ENCODE measurements around the gene P4HB.

Gene P4HB

DNA sequence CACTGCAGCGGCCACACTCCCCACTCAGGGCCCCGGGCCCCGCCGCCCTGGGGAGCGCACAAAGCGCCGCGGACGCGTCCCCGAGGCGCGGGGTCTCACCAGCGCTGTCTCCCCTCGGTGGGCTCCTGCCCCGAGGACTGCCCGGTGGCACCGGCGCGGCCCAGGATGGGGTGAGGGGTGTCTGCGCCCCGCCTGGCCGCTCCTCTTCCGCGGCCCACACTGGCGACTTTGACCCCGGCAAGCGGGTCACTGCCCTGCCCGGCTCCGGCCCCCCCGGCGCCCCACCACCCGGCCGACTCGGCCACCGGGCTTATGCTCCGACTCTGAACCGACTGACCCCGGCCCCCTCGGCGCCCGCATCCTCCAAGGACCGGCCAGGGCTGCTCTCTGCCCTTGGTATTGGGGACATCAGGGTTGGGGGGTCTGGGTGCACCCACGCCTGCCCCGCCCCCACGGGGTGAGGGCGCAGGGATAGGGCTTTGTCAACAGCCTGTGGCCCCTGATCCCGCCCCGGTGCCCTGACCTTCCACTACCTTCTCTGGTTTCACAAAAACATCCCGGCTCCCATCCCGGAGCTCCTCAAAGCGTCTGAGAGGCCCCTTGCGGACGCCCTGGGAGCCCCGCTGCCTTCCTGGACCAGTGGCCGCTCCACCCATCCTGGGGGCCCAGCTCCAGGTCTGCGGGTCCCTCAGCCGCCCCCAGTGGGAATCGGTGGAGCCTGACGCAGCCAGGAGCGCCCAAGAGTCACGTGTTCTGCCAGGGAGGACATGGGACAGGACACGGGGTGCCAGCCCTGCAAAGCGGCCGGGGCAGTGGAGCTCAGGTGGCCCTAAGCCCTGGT is 55.6 kb downstream of the P4HB start:
- DNase-seq (ENCODE audit: low read depth in 2 of 2), result no peak
- no peak overlapping the region for H3K4me3 ChIP-seq (replicated peaks in 1 of 2; ENCODE audit: low read depth in 2 of 2, low read length in 2 of 2)
- TF ChIP-seq, protein P1, sequence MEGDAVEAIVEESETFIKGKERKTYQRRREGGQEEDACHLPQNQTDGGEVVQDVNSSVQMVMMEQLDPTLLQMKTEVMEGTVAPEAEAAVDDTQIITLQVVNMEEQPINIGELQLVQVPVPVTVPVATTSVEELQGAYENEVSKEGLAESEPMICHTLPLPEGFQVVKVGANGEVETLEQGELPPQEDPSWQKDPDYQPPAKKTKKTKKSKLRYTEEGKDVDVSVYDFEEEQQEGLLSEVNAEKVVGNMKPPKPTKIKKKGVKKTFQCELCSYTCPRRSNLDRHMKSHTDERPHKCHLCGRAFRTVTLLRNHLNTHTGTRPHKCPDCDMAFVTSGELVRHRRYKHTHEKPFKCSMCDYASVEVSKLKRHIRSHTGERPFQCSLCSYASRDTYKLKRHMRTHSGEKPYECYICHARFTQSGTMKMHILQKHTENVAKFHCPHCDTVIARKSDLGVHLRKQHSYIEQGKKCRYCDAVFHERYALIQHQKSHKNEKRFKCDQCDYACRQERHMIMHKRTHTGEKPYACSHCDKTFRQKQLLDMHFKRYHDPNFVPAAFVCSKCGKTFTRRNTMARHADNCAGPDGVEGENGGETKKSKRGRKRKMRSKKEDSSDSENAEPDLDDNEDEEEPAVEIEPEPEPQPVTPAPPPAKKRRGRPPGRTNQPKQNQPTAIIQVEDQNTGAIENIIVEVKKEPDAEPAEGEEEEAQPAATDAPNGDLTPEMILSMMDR (IDR thresholded peaks at IDR 0.05; ENCODE audit: low read depth, low read length), result no peak

DNA sequence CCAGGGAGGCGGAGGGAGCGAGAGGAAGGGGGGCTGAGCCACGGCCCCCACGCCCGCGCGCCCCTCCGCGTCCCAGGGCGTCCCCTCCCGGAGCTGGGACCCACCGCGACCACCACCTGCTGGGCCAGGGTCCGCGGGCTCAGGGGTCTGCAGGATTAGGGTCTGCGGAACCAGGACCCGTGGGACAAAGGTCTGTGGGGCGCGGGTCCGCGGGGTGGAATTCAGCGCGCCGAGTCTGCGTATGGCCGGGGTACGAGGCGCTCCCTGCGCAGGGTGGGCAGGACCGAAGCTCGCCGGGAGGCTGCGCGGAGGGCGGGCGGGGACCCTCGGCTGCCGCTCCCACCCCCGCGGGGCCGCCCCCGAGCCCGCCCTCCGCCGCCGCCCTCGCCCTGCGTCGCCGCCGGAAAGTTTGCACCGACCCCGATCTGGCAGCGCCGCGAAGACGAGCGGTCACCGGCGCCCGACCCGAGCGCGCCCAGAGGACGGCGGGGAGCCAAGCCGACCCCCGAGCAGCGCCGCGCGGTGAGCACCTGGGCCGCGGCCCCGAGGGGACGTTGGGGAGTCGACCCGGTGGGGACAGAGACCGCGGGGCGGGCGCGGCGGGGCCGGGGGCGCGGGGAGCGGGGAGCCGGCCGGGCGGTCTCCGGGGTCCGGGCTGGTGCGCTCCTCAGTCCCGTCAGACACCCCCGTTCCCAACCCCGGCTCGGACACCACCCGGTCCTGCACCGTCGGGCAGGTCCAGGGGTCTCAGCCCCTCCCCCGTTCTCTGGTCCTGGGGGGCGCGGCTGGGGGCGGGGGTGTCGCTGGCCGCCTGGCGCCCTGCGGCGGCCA is 56.4 kb downstream of the P4HB start, which contains the start of gene GCGR:
Gene GCGR, plus strand, starts transcription at position 423 of the 831 bp plus-strand sequence. CDS start 4,869 bp downstream, outside the sequence.
- TF ChIP-seq, protein P1 (IDR thresholded peaks at IDR 0.05; ENCODE audit: low read depth, low read length), result no peak

DNA sequence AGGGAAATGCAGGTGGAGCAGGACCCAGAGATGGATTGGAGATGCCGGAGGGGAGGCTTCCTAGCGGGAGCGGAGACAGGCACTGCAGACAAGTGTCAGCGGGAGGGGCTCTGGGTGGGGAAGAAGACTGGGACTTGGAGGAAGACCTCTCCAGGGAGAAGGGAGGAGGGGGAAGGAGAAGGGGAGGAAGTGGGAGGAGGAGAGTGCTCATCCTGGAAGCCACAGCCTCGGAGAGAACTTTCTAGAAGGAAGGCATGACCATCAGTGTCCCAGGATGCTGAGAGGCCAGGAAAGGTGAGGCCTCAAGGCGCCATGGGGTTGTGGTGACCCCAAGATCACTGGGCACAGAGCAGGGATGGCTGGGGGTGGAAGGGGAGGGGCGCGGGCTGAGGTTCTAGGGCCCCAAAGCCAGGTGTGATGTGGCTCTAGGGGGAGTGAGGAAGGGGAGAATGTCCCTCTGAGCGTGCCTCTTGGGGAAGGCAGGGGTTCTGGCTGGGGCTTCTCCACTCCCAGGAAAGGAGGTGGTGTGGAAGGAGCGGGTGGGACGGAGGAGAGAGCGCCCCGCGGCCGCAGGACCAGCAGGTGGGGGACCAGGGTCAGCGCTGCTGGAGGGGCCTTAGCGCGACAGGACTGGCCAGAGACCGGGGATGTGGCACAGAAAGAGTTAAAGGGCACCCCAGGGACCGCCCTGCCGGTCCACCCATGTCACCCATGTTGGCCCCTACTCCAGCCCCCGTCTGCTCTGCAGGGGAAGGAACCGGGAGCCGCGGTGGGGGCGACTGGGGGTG is 57.3 kb downstream of the P4HB start:
- no peak overlapping the region for H3K4me3 ChIP-seq (replicated peaks in 1 of 2; ENCODE audit: low read depth in 2 of 2, low read length in 2 of 2)
- DNase-seq (ENCODE audit: low read depth in 2 of 2), result no peak
- TF ChIP-seq, protein P1 (IDR thresholded peaks at IDR 0.05; ENCODE audit: low read depth, low read length), result no peak

More for the DNA sequence above, 56.4 kb downstream of the P4HB start, which contains the start of gene GCGR:
- H3K4me3 ChIP-seq (replicated peaks in 1 of 2; ENCODE audit: low read depth in 2 of 2, low read length in 2 of 2), result no peak within 1 kb of the TSS
- no peak for DNase-seq (ENCODE audit: low read depth in 2 of 2)

DNA sequence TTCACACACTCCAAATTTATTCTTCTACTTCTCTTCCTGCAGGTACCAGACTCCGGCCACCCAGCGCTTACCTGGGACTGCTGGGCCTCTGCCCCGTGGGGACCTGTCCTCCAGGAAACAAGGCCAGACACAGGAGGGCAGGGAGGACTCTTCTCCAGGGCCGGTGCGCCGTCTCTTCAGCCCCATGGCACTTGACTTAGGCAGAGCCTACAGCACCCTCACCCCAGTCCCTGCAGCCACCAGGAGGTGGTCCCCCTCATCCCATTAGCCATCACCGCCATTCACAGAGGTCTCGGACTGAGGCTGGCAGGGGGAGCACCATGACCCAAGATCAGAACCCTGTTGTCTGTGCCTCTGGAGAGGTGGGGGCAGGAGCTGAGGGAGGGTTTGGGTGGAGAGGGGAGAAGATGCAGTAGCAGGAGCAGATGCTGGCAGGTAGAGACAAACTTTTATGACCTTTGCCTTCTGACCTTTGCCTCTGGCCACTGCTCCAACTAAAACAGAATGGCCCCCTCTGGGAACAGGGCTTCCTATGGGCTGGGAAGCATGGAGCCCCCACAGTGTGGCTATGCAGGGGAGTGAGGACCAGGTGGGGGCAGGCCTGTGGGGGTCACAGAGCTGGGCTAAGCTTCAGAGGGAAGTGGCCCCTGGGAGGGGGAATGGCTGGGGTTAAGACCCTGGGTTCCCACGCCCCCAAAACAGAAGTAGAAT is 58.1 kb downstream of the P4HB start:
- TF ChIP-seq, protein P1 (IDR thresholded peaks at IDR 0.05; ENCODE audit: low read depth, low read length), result no peak
- no peak overlapping the region for H3K4me3 ChIP-seq (replicated peaks in 1 of 2; ENCODE audit: low read depth in 2 of 2, low read length in 2 of 2)
- no peak for DNase-seq (ENCODE audit: low read depth in 2 of 2)

DNA sequence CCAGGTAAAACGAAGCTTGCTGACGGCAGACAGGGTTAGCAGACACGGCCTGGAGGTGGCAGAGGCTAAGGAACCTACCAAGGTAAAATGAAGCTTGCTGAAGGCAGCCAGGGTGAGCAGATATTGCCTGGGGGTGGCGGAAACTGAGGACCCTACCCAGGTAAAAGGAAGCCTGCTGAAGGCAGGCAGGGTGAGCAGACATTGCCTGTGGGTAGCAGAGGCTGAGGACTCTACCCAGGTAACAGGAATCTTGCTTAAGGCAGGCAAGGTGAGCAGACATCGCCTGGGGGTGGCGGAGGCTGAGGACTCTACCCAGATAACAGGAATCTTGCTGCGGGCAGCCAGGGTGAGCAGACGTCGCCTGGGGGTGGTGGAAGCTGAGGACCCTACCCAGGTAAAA is 59.0 kb downstream of the P4HB start:
- TF ChIP-seq, protein P1 (IDR thresholded peaks at IDR 0.05; ENCODE audit: low read depth, low read length), result no peak
- H3K4me3 ChIP-seq (replicated peaks in 1 of 2; ENCODE audit: low read depth in 2 of 2, low read length in 2 of 2), result no peak overlapping the region
- no peak for DNase-seq (ENCODE audit: low read depth in 2 of 2)

DNA sequence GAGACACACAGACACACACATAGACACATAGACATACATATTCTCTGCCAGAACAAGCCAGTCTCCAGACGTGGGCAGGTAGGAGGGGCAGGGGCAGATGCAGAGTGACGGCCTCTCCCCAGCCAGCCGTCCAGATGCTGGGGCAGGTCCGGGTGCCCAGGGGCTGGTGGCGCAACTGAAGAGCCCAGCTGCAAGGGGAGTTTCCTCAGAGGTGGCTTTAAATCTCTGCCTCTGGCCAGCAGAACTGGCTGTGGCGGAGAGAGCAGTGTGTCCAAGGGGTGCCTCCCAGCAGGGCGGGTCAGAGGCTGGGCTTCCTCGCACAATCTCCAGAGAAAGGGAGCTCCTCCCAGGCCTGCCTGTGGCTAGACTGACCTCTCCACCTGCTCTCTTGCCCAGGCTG is 65.8 kb downstream of the P4HB start:
- peak in 1 of 2 donors; percentile 28 for DNase-seq (ENCODE audit: low read depth in 2 of 2)
- no peak overlapping the region for H3K4me3 ChIP-seq (replicated peaks in 1 of 2; ENCODE audit: low read depth in 2 of 2, low read length in 2 of 2)
- TF ChIP-seq, protein P1 (IDR thresholded peaks at IDR 0.05; ENCODE audit: low read depth, low read length), result no peak
